NT2/D1 (cell line): ENCODE measurements around the gene C6orf120.
"Not testable (repeated sequence)": the region's sequence is repeated elsewhere in the genome, so short reads cannot be mapped to it uniquely, and the experiment has no call there.

Source experiments
- YY1 ChIP-seq: IDR thresholded peaks from 2 replicates; pipeline ENCODE4 v1.6.1; 2011; ENCODE audit not compliant: insufficient read length, insufficient read depth
- ZNF274 ChIP-seq: IDR thresholded peaks from 2 replicates; pipeline ENCODE4 v1.6.1; 2011; ENCODE audit warnings: mild to moderate bottlenecking, low read depth, low read length

DNA sequence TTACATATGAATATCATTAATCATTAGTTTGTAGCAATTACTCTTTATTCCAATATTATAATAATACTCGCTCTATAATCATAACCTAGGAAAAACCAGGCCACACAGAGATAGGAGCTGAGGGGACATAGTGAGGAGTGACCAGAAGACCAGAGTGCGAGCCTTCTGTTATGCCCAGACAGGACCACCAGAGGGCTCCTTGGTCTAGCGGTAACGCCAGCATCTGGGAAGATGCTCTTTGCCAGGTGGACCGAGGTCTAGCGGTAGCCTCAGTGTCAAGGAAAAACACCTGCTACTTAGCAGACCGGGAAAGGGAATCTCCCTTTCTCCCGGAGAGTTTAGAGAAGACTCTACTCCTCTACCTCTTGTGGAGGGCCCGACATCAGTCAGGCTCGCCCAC lies 4.8 kb upstream of the C6orf120 start:
- TF ChIP-seq YY1, ZNF274: not testable (repeated sequence)
